Measurements from ENCODE around the gene CFAP221. TPM values are rescaled to one million over a fixed set of nuclear protein-coding genes. Genes with fewer than 3 reads are reported as not detected.

Gene CFAP221
- total RNA-seq, 2 donors from 2014 or later: 0.56 TPM; not detected in 1

DNA sequence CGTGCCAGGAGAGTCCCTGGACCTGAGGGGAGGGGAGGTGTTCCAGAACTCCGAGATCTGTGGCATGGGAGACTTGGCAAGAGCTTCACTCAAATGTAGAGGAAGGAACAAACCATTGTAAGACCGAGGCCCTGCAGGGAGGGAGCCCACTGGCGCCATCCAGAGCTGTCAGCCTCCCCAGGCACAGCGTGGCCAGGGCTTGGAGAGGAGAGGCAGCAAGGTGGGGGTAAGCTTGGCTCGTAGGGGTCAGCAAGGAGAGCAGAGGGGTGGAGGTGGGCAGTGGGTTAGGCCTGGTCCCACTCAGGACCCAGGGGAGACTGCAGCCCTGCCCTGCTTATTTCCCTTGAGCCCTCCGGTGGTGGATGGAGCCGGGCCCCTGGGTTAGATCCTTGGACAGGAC lies 138.3 kb downstream of the CFAP221 start:
- Histone ChIP-seq H3K27ac (no peak overlapping the region), H3K36me3 (no peaks in the 10 kb centered on the region), H3K27me3 (replicated peaks; ENCODE audit: insufficient read depth) (no peaks in the 10 kb centered on the region), H3K4me1 (ENCODE audit: control insufficient read depth in 1 of 2, low read depth in 2 of 2) (peaks cover 5 to 13% of the 10 kb centered on the region in 2 donors), H3K4me3 (no peak overlapping the region), H3K9me3 (no peaks in the 10 kb centered on the region)
- no peak for ATAC-seq (ENCODE audit: insufficient number of reproducible peaks, low FRiP score, low read depth)
- DNase-seq (ENCODE audit: low spot score): no peak
- TF ChIP-seq, protein P1, sequence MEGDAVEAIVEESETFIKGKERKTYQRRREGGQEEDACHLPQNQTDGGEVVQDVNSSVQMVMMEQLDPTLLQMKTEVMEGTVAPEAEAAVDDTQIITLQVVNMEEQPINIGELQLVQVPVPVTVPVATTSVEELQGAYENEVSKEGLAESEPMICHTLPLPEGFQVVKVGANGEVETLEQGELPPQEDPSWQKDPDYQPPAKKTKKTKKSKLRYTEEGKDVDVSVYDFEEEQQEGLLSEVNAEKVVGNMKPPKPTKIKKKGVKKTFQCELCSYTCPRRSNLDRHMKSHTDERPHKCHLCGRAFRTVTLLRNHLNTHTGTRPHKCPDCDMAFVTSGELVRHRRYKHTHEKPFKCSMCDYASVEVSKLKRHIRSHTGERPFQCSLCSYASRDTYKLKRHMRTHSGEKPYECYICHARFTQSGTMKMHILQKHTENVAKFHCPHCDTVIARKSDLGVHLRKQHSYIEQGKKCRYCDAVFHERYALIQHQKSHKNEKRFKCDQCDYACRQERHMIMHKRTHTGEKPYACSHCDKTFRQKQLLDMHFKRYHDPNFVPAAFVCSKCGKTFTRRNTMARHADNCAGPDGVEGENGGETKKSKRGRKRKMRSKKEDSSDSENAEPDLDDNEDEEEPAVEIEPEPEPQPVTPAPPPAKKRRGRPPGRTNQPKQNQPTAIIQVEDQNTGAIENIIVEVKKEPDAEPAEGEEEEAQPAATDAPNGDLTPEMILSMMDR (IDR thresholded peaks at IDR 0.05): no peak

DNA sequence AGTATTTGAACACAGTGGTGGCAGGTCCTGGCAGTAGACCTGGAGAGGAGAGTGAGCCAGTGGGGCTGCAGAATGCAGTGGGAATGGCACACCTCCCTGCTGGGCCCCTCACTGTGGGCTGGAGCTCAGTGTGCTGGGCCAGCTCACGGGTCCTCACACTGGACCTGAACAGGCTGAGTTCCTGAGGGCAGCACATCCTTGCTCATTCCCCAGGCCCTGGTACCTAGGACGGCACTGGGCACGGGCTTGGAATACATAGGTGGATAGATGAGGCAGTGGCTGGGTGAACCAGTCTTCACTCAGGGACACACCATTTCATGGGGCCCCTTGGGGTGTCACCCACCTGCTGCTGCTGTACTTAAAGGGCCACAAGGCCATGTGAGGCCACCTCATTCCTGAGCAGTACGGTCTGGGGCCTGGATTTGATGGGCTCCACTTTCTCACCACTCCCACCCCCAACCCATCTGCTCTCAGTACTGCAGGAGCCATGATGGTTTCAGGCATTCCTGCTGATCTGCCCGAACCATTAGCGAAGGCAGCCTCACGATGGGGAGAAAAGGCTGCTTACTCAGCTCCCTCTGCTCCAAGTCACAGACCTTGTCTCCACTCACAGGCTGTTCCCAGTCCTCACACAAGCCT lies 138.9 kb downstream of the CFAP221 start:
- DNase-seq (ENCODE audit: low spot score): no peak
- Histone ChIP-seq H3K9me3 (no peaks in the 10 kb centered on the region), H3K4me3 (no peak overlapping the region), H3K27ac (no peak overlapping the region), H3K27me3 (replicated peaks; ENCODE audit: insufficient read depth) (no peaks in the 10 kb centered on the region), H3K4me1 (ENCODE audit: control insufficient read depth in 1 of 2, low read depth in 2 of 2) (peaks cover 5 to 13% of the 10 kb centered on the region in 2 donors), H3K36me3 (no peaks in the 10 kb centered on the region)
- no peak for ATAC-seq (ENCODE audit: insufficient number of reproducible peaks, low FRiP score, low read depth)
- TF ChIP-seq, protein P1 (IDR thresholded peaks at IDR 0.05): no peak

DNA sequence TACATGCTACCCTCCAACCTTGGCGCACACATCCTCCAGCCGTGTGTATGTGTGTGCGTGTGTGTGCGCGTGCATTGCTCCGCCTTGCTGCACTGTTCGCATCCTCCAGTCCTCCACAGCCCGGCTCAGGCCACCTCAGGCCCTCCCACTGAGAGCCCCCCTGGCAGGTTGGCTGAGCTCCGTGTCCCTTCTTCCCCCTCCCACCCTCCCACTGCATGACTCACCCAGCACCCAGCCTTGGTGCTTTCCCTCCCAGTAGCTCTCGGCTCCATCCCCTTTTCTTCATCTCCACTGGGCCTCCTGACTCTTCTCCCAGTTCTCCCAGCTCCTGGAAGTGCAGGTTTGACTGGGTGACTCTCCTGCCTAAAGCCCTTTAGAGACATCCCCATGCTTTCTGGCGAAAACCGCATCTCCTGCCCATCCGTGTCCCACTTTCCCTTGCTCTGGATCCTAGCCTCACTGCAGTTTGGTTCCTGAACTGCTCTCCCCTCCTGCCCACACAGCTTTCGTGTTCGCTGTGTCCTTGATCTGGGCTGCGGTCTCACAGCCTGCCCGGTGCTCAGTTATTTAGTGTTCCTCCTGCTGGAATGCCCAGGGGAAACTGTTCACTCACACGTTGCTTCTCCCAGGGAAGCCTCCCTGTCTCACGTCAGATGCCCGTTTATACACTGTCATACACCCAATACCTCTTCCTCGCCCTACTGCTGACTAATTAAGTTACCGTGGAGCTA lies 139.6 kb downstream of the CFAP221 start:
- no peak overlapping the region for H3K27ac ChIP-seq
- no peak for ATAC-seq (ENCODE audit: insufficient number of reproducible peaks, low FRiP score, low read depth)
- H3K9me3 ChIP-seq: no peaks in the 10 kb centered on the region
- TF ChIP-seq, protein P1 (IDR thresholded peaks at IDR 0.05): no peak
- no peaks in the 10 kb centered on the region for H3K27me3 ChIP-seq (replicated peaks; ENCODE audit: insufficient read depth)
- no peak for DNase-seq (ENCODE audit: low spot score)
- H3K4me1 ChIP-seq (ENCODE audit: control insufficient read depth in 1 of 2, low read depth in 2 of 2): peaks cover 5 to 13% of the 10 kb centered on the region in 2 donors
- H3K36me3 ChIP-seq: no peaks in the 10 kb centered on the region
- no peak overlapping the region for H3K4me3 ChIP-seq

DNA sequence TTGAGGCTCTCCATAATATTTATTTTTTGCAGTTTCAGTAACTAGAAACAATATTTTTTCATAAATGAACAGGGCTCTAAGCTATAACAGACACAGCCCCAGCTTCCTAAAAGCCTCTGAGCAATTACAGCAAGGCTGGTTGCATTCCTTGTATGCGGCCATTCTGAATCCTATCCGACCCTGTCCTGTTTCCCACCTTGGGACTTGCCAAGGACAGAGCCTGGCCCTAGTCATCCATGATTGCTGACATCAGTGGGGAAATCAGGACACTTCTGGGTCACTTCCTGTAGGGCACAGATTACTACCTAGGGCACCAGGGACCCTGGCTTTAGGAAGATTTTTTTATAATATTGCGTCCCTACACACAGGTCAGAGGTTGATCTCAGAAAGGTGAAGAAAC lies 140.3 kb downstream of the CFAP221 start:
- no peak for DNase-seq (ENCODE audit: low spot score)
- ATAC-seq (ENCODE audit: insufficient number of reproducible peaks, low FRiP score, low read depth): no peak
- no peaks in the 10 kb centered on the region for H3K36me3 ChIP-seq

DNA sequence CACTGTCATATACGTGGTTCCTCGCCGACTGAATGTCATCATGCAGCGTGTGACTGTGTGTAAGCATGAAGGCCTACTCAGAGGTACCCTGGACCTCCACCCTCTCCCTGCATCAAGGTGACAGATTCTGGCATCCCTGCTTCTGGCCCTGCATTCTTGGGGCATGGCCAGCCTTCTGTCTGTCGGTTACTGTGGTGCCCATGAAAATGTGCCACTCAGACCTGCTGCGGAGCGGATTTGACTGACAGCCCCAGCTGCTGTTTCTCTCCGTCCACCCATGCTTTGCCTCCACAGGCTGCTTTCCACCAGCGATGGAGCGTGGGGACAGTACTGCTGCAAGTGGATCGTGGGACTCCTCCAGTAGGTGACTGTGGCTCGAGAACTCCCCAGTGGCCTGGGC lies 144.4 kb downstream of the CFAP221 start:
- ATAC-seq (ENCODE audit: insufficient number of reproducible peaks, low FRiP score, low read depth) (no peak), DNase-seq (ENCODE audit: low spot score) (no peak)
- no peaks in the 10 kb centered on the region for H3K27me3 ChIP-seq (replicated peaks; ENCODE audit: insufficient read depth)
- H3K9me3 ChIP-seq: no peaks in the 10 kb centered on the region
- TF ChIP-seq, protein P1 (IDR thresholded peaks at IDR 0.05): no peak
- H3K36me3 ChIP-seq: no peaks in the 10 kb centered on the region
- H3K27ac ChIP-seq: no peak overlapping the region
- no peaks in the 10 kb centered on the region for H3K4me1 ChIP-seq (ENCODE audit: control insufficient read depth in 1 of 2, low read depth in 2 of 2)
- no peak overlapping the region for H3K4me3 ChIP-seq

More for the DNA sequence above, 140.3 kb downstream of the CFAP221 start:
- H3K27ac ChIP-seq: no peak overlapping the region
- H3K9me3 ChIP-seq: no peaks in the 10 kb centered on the region
- no peak overlapping the region for H3K4me3 ChIP-seq
- TF ChIP-seq, protein P1 (IDR thresholded peaks at IDR 0.05): no peak
- H3K27me3 ChIP-seq (replicated peaks; ENCODE audit: insufficient read depth): no peaks in the 10 kb centered on the region
- H3K4me1 ChIP-seq (ENCODE audit: control insufficient read depth in 1 of 2, low read depth in 2 of 2): peaks cover 5 to 12% of the 10 kb centered on the region in 2 donors
